MCF 10A (cell line): ENCODE results near the gene YBX1. TPM values are rescaled to one million over a fixed set of nuclear protein-coding genes. Genes with fewer than 3 reads are reported as not detected.

Experiments used
- BruUV-seq: library from RNA; stranded (reverse); fragments of 400-500 nt; replicated peaks from 2 replicates; lab custom pipeline; 2021; lab: Mats Ljungman, UMichigan
- CTCF ChIA-PET: fragments of 300-600 bp; sonication (Branson Sonifier 250); formaldehyde crosslinking; extraction: SDS; loops from one replicate; lab custom pipeline; 2021; ENCODE audit warnings: antibody characterized with exemption, inconsistent platforms; lab: Yijun Ruan, JAX
- POLR2A ChIA-PET: fragments of 300-600, 350-650 bp; sonication (Branson Sonifier 250); formaldehyde crosslinking; extraction: SDS; loops from one replicate; lab custom pipeline; 2020; ENCODE audit warnings: antibody characterized with exemption, inconsistent platforms; lab: Yijun Ruan, JAX
- DNase-seq: peaks from one replicate; pipeline ENCODE4 v3.0.0-alpha.2; 2018; ENCODE audit not compliant: unreplicated experiment
- H3K27ac Mint-ChIP-seq: one replicate; pipeline ENCODE4 v1.8.0; 2022; ENCODE audit warnings: mild to moderate bottlenecking, low read depth, mixed read lengths; ENCODE audit not compliant: unreplicated experiment
- H3K27me3 Mint-ChIP-seq: one replicate; pipeline ENCODE4 v1.8.0; 2022; ENCODE audit warnings: mixed read lengths; ENCODE audit not compliant: insufficient read depth, unreplicated experiment
- H3K36me3 Mint-ChIP-seq: one replicate; pipeline ENCODE4 v1.8.0; 2022; ENCODE audit warnings: mild to moderate bottlenecking, moderate library complexity, mixed read lengths; ENCODE audit not compliant: insufficient read depth, unreplicated experiment
- H3K4me1 Mint-ChIP-seq: one replicate; pipeline ENCODE4 v1.8.0; 2022; ENCODE audit warnings: mixed read lengths; ENCODE audit not compliant: insufficient read depth, unreplicated experiment
- H3K4me3 Mint-ChIP-seq: one replicate; pipeline ENCODE4 v1.8.0; 2022; ENCODE audit warnings: mild to moderate bottlenecking, moderate library complexity, mixed read lengths; ENCODE audit not compliant: unreplicated experiment
- H3K9me3 Mint-ChIP-seq: one replicate; pipeline ENCODE4 v1.8.0; 2022; ENCODE audit warnings: mixed read lengths; ENCODE audit not compliant: unreplicated experiment
- CTCF ChIP-seq: fragments of 200-600 bp; IDR thresholded peaks from one replicate; pipeline ENCODE4 v1.8.0; 2022; ENCODE audit warnings: antibody characterized with exemption, mild to moderate bottlenecking; ENCODE audit not compliant: unreplicated experiment
- intact Hi-C: fragments of 100-400 bp; cut with micrococcal nuclease; formaldehyde crosslinking; loops from 2 replicates; pipeline ENCODE4 v1.14.1; 2022
- total RNA-seq: library from RNA; stranded (reverse); gene quantifications from 2 replicates; pipeline ENCODE4 v1.2.3, GENCODE V29; 2022

The YBX1 gene
- total RNA-seq, 1 experiment from 2014 or later = 1,200 TPM

DNA sequence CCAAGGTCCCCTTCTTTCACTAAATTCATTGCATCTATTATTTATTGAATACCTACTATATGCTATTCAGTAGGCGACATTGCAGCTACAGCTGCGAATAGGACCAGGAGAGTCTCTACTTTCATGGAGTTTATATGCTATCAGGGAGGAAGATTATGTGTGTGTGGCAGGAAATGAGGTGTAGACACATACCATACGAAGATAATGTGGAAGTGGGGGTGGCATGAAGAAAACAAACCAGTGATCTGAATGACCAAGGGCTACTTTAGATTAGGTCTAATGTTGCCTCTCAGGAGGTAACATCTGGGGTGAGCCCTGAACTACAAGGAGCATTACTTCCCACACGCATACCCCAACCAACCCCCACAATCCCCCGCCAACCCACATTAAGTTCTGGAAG, 25.0 kb upstream of the YBX1 start:
- CTCF ChIA-PET = interaction anchor here (0.6 to 0.9 kb wide), 3 partner anchors 89 to 1329 kb away, joined by 3 read pairs; no protein-coding TSS in a partner anchor
- intact Hi-C loops = no loop called here
- peak overlapping the region; percentile 95 for H3K27ac Mint-ChIP-seq

DNA sequence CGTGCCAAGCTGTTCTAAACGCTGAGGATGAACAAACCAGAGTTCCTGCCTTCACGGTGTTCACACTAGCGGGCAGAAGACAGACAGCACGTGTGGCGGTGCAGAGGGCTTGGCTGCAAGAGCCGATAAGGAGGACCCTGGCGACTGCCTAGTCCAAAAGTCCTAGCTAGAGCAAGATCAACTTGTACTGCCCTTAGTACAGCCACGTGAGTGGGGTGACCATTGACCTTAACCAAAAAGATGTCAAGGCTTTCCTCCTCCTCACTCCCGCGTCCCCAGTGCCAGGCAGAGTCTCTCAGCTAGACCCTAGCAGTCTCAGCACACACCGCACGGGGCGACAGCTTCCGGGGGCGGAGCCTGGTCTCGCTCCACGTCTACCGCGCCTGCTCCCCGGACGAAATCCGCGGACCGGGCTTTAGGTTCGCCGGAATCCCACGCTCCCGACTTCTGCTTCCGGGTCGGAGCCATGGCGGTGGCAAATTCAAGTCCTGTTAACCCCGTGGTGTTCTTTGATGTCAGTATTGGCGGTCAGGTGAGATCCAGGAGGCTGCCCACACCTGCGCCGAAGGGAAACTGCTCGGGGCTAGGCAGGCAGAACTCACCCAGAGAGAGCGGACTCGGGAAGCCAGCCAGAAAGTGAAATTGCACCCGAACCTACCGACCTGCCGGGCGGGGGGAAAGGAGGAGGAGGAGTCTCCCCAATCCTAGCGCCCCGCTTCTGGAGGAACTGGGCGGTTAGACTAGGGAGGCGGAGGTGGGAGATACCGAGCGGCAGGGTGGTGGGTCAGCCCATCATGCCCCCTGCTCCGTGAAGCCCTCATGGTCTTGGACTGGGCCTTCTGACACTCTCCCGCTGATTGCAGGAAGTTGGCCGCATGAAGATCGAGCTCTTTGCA, 24.0 kb upstream of the YBX1 start, which contains the start of gene PPIH:
Gene PPIH, plus strand, starts transcription at position 443 of the 896 bp plus-strand sequence. Its CDS starts 24 bp downstream, at position 467.
- TF ChIP-seq CTCF = no peak
- POLR2A ChIA-PET = interaction anchor here (0.6 to 4.4 kb wide), 25 partner anchors 8 to 648 kb away, joined by 3 to 104 read pairs (median 4); partner anchors contain the start of genes C1orf50, CCDC30, ERMAP and P3H1

More for the DNA sequence above, 25.0 kb upstream of the YBX1 start:
- no peak for DNase-seq
- no TSS peak for BruUV-seq
- no peak for TF ChIP-seq CTCF
- POLR2A ChIA-PET = interaction anchor here (0.6 to 4.4 kb wide), 12 partner anchors 9 to 647 kb away, joined by 3 to 104 read pairs (median 4); partner anchors contain the start of genes C1orf50, CCDC30, P3H1 and YBX1
- peaks cover 13% of the 10 kb centered on the region for H3K4me1 Mint-ChIP-seq
- peak overlapping the region; percentile 97 for H3K4me3 Mint-ChIP-seq
- peaks cover 11% of the 10 kb centered on the region for H3K27me3 Mint-ChIP-seq
- H3K36me3 Mint-ChIP-seq = peaks cover 19% of the 10 kb centered on the region
- H3K9me3 Mint-ChIP-seq = no peaks in the 10 kb centered on the region

GRCh38 chr1:42658877-42659337, 23.3 kb upstream of the YBX1 start:
- ChIA-PET CTCF (interaction anchor here (1.5 kb wide), 1 partner anchor 30 kb away, joined by 5 read pairs; no protein-coding TSS in a partner anchor), POLR2A (interaction anchor here (0.6 to 4.4 kb wide), 8 partner anchors 23 to 202 kb away, joined by 3 to 104 read pairs (median 4); partner anchors contain the start of genes C1orf50, ERMAP, P3H1 and PPCS)
- Mint-ChIP-seq H3K4me1 (peaks cover 13% of the 10 kb centered on the region), H3K4me3 (peak overlapping the region; percentile 97), H3K27me3 (no peaks in the 10 kb centered on the region), H3K36me3 (peaks cover 28% of the 10 kb centered on the region), H3K9me3 (no peaks in the 10 kb centered on the region), H3K27ac (peak overlapping the region; percentile 95)
- TF ChIP-seq CTCF = no peak
- DNase-seq = no peak
- intact Hi-C loops = loop anchor here (2.0 kb wide), 2 partner anchors 24 to 314 kb away; partner anchors contain the start of gene YBX1
- no TSS peak for BruUV-seq

More for the DNA sequence above, 24.0 kb upstream of the YBX1 start, which contains the start of gene PPIH:
- peaks cover under 1% of the 10 kb centered on the region for H3K27me3 Mint-ChIP-seq
- TSS peak; percentile 95 for BruUV-seq
- H3K4me1 Mint-ChIP-seq = peaks cover 13% of the 10 kb centered on the region
- CTCF ChIA-PET = interaction anchor here (1.1 to 1.5 kb wide), 2 partner anchors 31 to 52 kb away, joined by 3 to 5 read pairs; no protein-coding TSS in a partner anchor
- H3K4me3 Mint-ChIP-seq = peak within 1 kb of the TSS; percentile 97
- peak within 1 kb of the TSS; percentile 95 for H3K27ac Mint-ChIP-seq
- intact Hi-C loops = loop anchor here (2.0 kb wide), 2 partner anchors 25 to 313 kb away; partner anchors contain the start of gene YBX1
- H3K9me3 Mint-ChIP-seq = no peaks in the 10 kb centered on the region
- peak; percentile 92 for DNase-seq
- H3K36me3 Mint-ChIP-seq = peaks cover 21% of the 10 kb centered on the region
